ENCODE measurements around the gene KAT8. TPM values are rescaled to one million over a fixed set of nuclear protein-coding genes. Genes with fewer than 3 reads are reported as not detected.

Gene KAT8
- total and polyA plus RNA-seq, 2 of the 13 experiments (the other 11 are each of a cell fraction or from before 2014, with no cell fraction given): 79.0 to 84.2 TPM

DNA sequence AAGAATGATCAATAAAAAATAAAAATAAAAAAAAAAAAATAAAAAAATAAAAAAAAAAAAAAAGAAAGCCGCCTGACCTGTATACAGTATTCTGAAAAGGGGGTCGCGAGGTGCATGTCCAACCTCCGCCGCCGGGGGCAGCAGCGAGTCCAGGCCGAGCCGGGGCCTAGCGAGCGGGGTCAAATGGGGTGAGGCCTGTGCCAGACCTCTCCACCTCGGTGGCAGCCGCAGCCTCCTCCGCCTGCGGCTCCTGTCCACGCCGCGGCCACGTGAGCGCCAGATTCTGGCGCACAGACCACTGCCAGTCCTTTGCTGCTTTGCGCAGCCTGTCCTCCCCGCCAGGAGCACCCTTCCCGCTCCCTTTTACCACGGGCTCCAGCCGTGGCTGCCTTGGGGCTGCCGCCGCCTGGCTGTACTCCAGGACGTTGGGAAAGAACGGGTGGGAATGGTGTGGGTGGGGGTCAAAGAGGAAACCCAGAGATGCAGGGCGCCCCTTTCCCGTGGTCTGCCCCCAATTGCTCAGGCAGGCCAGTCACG, 11.7 kb upstream of the KAT8 start (continued):
- TF ChIP-seq SNAPC5 (CRISPR knock-in tag; IDR thresholded peaks at IDR 0.05; ENCODE audit: borderline replicate concordance): peak; percentile 92
- TF ChIP-seq ZBTB10 (CRISPR knock-in tag; IDR thresholded peaks at IDR 0.05; ENCODE audit: borderline replicate concordance): peak; percentile 69; the same call in 1 of the 2 replicates
- no peak for TF ChIP-seq ZNF496 (CRISPR knock-in tag; IDR thresholded peaks at IDR 0.05; ENCODE audit: insufficient replicate concordance)
- TF ChIP-seq ZNF24 (IDR thresholded peaks at IDR 0.05): 0 out of 2 replicates have a peak, but pooled peaks have one; percentile 31
- TF ChIP-seq, protein P1, sequence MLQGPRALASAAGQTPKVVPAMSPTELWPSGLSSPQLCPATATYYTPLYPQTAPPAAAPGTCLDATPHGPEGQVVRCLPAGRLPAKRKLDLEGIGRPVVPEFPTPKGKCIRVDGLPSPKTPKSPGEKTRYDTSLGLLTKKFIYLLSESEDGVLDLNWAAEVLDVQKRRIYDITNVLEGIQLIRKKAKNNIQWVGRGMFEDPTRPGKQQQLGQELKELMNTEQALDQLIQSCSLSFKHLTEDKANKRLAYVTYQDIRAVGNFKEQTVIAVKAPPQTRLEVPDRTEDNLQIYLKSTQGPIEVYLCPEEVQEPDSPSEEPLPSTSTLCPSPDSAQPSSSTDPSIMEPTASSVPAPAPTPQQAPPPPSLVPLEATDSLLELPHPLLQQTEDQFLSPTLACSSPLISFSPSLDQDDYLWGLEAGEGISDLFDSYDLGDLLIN (CRISPR knock-in tag; IDR thresholded peaks at IDR 0.05; ENCODE audit: borderline replicate concordance): peak; percentile 96; the same call in 1 of the 2 replicates
- peak; percentile 96 for TF ChIP-seq ZBTB25 (CRISPR knock-in tag; IDR thresholded peaks at IDR 0.05)
- TF ChIP-seq CCAR2 (optimal IDR thresholded peaks at IDR 0.05; ENCODE audit: low read depth, low read length): peak; percentile 17
- peak; percentile 28; the same call in 1 of the 2 replicates for TF ChIP-seq FOSL1 (CRISPR knock-in tag; IDR thresholded peaks at IDR 0.05; ENCODE audit: borderline replicate concordance)
- peak; percentile 93 for TF ChIP-seq BCL3 (CRISPR knock-in tag; IDR thresholded peaks at IDR 0.05)
- TF ChIP-seq KAT8 (CRISPR knock-in tag; IDR thresholded peaks at IDR 0.05): peak; percentile 92
- peak; percentile 91 for TF ChIP-seq ZBTB7A (CRISPR knock-in tag; IDR thresholded peaks at IDR 0.05)
- TF ChIP-seq ZNF510 (CRISPR knock-in tag; IDR thresholded peaks at IDR 0.05; ENCODE audit: low read depth): peak; percentile 74; the same call in 1 of the 2 replicates
- TF ChIP-seq ZNF317 (CRISPR knock-in tag; IDR thresholded peaks at IDR 0.05): peak; percentile 92
- peak; percentile 98 for TF ChIP-seq ZNF350 (CRISPR knock-in tag; IDR thresholded peaks at IDR 0.05; ENCODE audit: borderline replicate concordance, low read depth)
- peak; percentile 95; the same call in 1 of the 2 replicates for TF ChIP-seq DNMT1 (CRISPR knock-in tag; IDR thresholded peaks at IDR 0.05)
- no peak for TF ChIP-seq RORA (CRISPR knock-in tag; IDR thresholded peaks at IDR 0.05)
- TF ChIP-seq AKAP8 (CRISPR knock-in tag; IDR thresholded peaks at IDR 0.05): peak; percentile 83
- no peak for TF ChIP-seq TRIM24 (CRISPR knock-in tag; IDR thresholded peaks at IDR 0.05)
- TF ChIP-seq, protein P2, sequence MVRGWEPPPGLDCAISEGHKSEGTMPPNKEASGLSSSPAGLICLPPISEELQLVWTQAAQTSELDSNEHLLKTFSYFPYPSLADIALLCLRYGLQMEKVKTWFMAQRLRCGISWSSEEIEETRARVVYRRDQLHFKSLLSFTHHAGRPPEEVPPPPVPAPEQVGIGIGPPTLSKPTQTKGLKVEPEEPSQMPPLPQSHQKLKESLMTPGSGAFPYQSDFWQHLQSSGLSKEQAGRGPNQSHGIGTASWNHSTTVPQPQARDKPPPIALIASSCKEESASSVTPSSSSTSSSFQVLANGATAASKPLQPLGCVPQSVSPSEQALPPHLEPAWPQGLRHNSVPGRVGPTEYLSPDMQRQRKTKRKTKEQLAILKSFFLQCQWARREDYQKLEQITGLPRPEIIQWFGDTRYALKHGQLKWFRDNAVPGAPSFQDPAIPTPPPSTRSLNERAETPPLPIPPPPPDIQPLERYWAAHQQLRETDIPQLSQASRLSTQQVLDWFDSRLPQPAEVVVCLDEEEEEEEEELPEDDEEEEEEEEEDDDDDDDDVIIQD (CRISPR knock-in tag; IDR thresholded peaks at IDR 0.05; ENCODE audit: low read depth): peak; percentile 77
- no peak for TF ChIP-seq CENPX (CRISPR knock-in tag; IDR thresholded peaks at IDR 0.05)
- peak; percentile 84; the same call in 1 of the 2 replicates for TF ChIP-seq ZFYVE20 (CRISPR knock-in tag; IDR thresholded peaks at IDR 0.05; ENCODE audit: borderline replicate concordance, low read depth)
- 0 out of 2 replicates have a peak, but pooled peaks have one; percentile 18 for TF ChIP-seq SP2 (CRISPR knock-in tag; IDR thresholded peaks at IDR 0.05)

All from HepG2 (cell line).